Measurements from ENCODE around the gene IL20RB. TPM values are rescaled to one million over a fixed set of nuclear protein-coding genes. Genes with fewer than 3 reads are reported as not detected.
A peak's percentile ranks its signal among the peaks of the same experiment; 100 is the strongest.
"Not testable (repeated sequence)": the region's sequence is repeated elsewhere in the genome, so short reads cannot be mapped to it uniquely, and the experiment has no call there.

The IL20RB gene
- total and polyA plus RNA-seq, 4 donors, result 0.60 to 1.2 (median 0.75) TPM

DNA sequence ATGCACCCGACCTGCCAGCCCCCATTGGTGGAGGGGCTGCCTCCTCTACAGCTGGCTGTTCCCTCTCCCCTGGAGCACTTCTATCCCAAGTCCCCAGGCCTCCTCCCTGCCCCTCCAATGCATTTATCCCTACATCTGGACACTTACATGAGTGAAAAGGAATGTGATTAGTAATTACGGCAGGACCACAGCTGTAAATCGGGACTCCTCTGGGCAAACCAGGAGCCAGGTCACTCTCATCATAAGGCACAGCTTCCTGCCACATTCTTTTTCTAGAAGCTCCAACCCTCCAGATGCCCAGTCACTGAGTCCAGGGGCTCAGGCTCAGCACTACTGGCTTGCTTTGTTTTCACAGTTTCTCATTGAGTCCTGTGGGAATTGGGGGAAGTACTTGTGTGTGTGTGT, 54.3 kb downstream of the IL20RB start:
- no CpG with 5 or more reads among the region's 3 CpGs for WGBS (ENCODE audit: insufficient coverage)
- H3K9me3 ChIP-seq (ENCODE audit: control insufficient read depth, insufficient read depth, low read length), result no peaks in the 10 kb centered on the region
- DNase-seq (ENCODE audit: low read depth in 4 of 6, low spot score in 6 of 6), result no peak
- no peaks in the 10 kb centered on the region for H3K27me3 ChIP-seq (ENCODE audit: control insufficient read depth, insufficient read depth, low read length)
- no peaks in the 10 kb centered on the region for H3K36me3 ChIP-seq (ENCODE audit: control insufficient read depth, insufficient read depth, low read length)
- H3K27ac ChIP-seq (ENCODE audit: low read depth, low read length), result no peak overlapping the region
- H3K4me3 ChIP-seq (ENCODE audit: low read depth, low read length), result no peak overlapping the region
- H3K4me1 ChIP-seq (ENCODE audit: control insufficient read depth, insufficient read depth, low read length), result peaks cover 4% of the 10 kb centered on the region

DNA sequence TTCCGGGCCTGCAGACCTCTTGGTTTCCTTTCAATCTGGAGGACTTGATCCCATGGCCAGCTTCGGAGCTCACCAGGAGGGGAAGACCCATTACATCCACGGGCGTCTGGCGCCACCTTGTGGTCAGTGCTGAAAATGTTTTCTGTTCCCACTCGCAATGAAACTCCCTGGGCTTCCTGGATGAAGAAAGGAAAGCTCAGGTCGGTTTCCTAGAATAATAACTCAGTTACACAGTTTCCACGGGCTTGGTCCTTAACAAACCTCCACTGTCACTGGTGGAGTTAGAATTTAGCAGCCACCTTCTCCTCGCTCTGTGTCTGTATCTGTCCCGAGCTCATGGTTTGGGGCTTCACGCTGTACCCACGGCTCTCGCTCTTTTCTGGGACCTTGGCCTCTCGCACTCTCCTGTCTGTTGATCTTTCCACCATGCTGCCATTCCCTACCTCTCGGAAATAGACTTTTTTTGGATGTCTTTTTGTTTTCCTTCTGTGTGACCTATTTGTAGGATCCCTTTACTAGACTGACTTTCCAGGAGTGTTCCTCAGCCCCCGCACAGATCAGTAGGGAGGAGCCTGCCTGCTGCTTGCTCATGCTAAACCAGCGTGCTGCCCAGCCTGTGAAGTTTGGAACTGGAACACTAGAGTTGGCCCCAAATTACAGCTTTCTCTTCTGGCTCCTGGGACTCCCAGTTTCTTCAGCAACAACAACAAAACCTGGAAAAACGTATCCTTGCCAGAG, 56.3 kb downstream of the IL20RB start:
- peak overlapping the region; percentile 32 for H3K4me3 ChIP-seq (ENCODE audit: low read depth, low read length)
- no peaks in the 10 kb centered on the region for H3K9me3 ChIP-seq (ENCODE audit: control insufficient read depth, insufficient read depth, low read length)
- 25% methylated on average over 12 of the region's 18 CpGs for WGBS (ENCODE audit: insufficient coverage)
- H3K27me3 ChIP-seq (ENCODE audit: control insufficient read depth, insufficient read depth, low read length), result no peaks in the 10 kb centered on the region
- H3K4me1 ChIP-seq (ENCODE audit: control insufficient read depth, insufficient read depth, low read length), result peaks cover 4% of the 10 kb centered on the region
- no peaks in the 10 kb centered on the region for H3K36me3 ChIP-seq (ENCODE audit: control insufficient read depth, insufficient read depth, low read length)
- peak overlapping the region; percentile 55 for H3K27ac ChIP-seq (ENCODE audit: low read depth, low read length)
- peak; percentile 81 to 97 (median 88) for DNase-seq (ENCODE audit: low read depth in 4 of 6, low spot score in 6 of 6)

DNA sequence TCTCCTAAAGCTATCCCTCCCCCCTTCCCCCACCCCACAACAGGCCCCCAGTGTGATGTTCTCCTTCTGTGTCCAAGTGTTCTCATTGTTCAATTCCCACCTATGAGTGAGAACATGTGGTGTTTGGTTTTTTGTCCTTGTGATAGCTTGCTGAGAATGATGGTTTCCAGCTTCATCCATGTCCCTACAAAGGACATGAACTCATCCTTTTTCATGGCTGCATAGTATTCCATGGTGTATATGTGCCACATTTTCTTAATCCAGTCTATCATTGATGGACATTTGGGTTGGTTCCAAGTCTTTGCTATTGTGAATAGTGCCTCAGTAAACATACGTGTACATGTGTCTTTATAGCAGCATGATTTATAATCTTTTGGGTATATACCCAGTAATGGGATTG, 59.5 kb downstream of the IL20RB start:
- not testable (repeated sequence) for H3K9me3 ChIP-seq (ENCODE audit: control insufficient read depth, insufficient read depth, low read length); H3K27me3 ChIP-seq (ENCODE audit: control insufficient read depth, insufficient read depth, low read length); H3K4me3 ChIP-seq (ENCODE audit: low read depth, low read length); H3K36me3 ChIP-seq (ENCODE audit: control insufficient read depth, insufficient read depth, low read length); H3K4me1 ChIP-seq (ENCODE audit: control insufficient read depth, insufficient read depth, low read length); DNase-seq (ENCODE audit: low read depth in 4 of 6, low spot score in 6 of 6); H3K27ac ChIP-seq (ENCODE audit: low read depth, low read length)
- no CpG with 5 or more reads among the region's 1 CpG for WGBS (ENCODE audit: insufficient coverage)

DNA sequence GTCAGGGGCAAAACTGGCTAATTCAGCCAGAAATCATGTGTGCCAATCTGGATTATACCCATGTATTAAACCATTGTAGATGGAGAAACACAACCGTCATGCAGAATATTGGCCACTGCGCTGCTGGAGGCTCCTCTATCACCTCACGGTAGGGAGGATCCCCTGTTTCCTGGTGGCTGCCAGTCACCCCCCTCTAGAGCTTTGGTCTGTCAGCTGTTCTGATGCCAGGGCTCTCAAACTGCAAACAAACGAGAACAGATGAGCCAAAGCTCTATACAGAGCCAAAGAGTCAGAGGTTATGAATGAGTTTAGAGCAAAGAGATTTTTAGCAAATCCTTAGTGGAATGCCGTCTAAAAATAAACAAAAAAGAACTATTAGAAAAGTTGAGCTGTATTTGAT, 62.5 kb downstream of the IL20RB start:
- Histone ChIP-seq H3K4me3 (ENCODE audit: low read depth, low read length) (no peak overlapping the region), H3K9me3 (ENCODE audit: control insufficient read depth, insufficient read depth, low read length) (no peaks in the 10 kb centered on the region), H3K4me1 (ENCODE audit: control insufficient read depth, insufficient read depth, low read length) (no peaks in the 10 kb centered on the region), H3K27me3 (ENCODE audit: control insufficient read depth, insufficient read depth, low read length) (no peaks in the 10 kb centered on the region), H3K36me3 (ENCODE audit: control insufficient read depth, insufficient read depth, low read length) (no peaks in the 10 kb centered on the region), H3K27ac (ENCODE audit: low read depth, low read length) (no peak overlapping the region)
- peak in 1 of 6 donors; percentile 27 for DNase-seq (ENCODE audit: low read depth in 4 of 6, low spot score in 6 of 6)
- 46% methylated on average over 3 of the region's 5 CpGs for WGBS (ENCODE audit: insufficient coverage)

DNA sequence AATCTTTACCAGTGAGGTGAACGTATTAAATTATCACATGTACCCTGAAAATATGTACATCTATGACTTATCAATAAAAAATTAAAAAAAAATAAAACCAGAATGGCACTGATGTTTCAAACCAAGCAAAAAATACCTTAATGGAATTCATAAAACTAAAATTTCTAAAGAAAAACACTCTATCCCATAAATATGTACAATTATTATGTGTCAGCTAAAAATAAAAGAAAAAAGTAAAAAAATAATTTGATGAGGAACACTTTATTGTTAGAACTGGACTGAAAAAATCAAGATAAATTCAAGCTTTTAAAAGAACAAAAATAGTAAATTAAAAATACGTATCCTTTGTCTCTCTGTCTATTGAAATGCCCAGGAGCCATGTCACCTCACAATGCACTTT, 63.1 kb downstream of the IL20RB start:
- no CpG with 5 or more reads among the region's 2 CpGs for WGBS (ENCODE audit: insufficient coverage)
- Histone ChIP-seq H3K36me3 (ENCODE audit: control insufficient read depth, insufficient read depth, low read length) (no peaks in the 10 kb centered on the region), H3K9me3 (ENCODE audit: control insufficient read depth, insufficient read depth, low read length) (no peaks in the 10 kb centered on the region), H3K27me3 (ENCODE audit: control insufficient read depth, insufficient read depth, low read length) (no peaks in the 10 kb centered on the region), H3K4me3 (ENCODE audit: low read depth, low read length) (no peak overlapping the region), H3K27ac (ENCODE audit: low read depth, low read length) (no peak overlapping the region), H3K4me1 (ENCODE audit: control insufficient read depth, insufficient read depth, low read length) (no peaks in the 10 kb centered on the region)
- no peak for DNase-seq (ENCODE audit: low read depth in 4 of 6, low spot score in 6 of 6)

DNA sequence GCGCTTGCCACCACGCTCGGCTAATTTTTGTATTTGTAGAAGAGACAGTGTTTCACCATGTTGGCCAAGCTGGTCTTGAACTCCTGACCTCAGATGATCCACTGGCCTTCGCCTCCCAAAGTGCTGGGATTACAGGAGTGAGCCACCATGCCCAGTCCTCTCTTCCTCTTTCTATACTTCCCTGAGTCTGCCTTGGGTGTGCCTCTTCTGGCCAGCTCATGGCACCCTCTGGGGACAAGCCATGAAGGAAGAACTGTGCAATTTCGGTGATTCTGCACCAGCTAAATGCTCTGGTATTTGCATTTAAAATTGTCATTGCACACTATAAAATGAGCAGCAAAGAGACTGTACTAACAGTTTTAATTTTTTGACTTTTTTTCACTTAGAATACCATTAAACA, 66.6 kb downstream of the IL20RB start:
- WGBS (ENCODE audit: insufficient coverage), result 86% methylated on average over 4 of the region's 5 CpGs
- no peak overlapping the region for H3K27ac ChIP-seq (ENCODE audit: low read depth, low read length)

DNA sequence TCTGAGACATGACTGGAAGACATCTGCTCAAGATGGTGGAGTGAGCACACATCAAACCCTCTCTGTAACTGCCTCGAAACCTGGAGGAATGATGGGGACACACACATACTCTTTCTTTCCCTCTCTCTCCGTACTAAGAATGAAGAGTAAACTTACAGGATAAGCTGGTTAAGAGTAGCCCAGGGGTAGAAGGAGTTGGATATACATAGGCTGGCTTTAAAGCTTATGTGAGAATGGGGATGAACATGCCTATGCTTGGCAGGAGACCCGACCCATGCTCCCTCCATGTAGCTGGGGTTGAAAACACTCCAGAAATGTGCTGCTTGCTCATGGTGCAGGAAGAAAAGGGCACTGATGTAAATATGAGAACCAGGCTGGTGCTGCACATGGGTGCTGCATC, 68.9 kb downstream of the IL20RB start:
- no peak overlapping the region for H3K4me3 ChIP-seq (ENCODE audit: low read depth, low read length)
- H3K4me1 ChIP-seq (ENCODE audit: control insufficient read depth, insufficient read depth, low read length), result no peaks in the 10 kb centered on the region
- no peaks in the 10 kb centered on the region for H3K36me3 ChIP-seq (ENCODE audit: control insufficient read depth, insufficient read depth, low read length)
- DNase-seq (ENCODE audit: low read depth in 4 of 6, low spot score in 6 of 6), result no peak
- WGBS (ENCODE audit: insufficient coverage), result 100% methylated on average over 1 of the region's 3 CpGs
- no peak overlapping the region for H3K27ac ChIP-seq (ENCODE audit: low read depth, low read length)
- H3K9me3 ChIP-seq (ENCODE audit: control insufficient read depth, insufficient read depth, low read length), result no peaks in the 10 kb centered on the region
- no peaks in the 10 kb centered on the region for H3K27me3 ChIP-seq (ENCODE audit: control insufficient read depth, insufficient read depth, low read length)

More for the DNA sequence above, 66.6 kb downstream of the IL20RB start:
- no peaks in the 10 kb centered on the region for H3K36me3 ChIP-seq (ENCODE audit: control insufficient read depth, insufficient read depth, low read length)
- DNase-seq (ENCODE audit: low read depth in 4 of 6, low spot score in 6 of 6), result no peak
- no peaks in the 10 kb centered on the region for H3K4me1 ChIP-seq (ENCODE audit: control insufficient read depth, insufficient read depth, low read length)
- H3K9me3 ChIP-seq (ENCODE audit: control insufficient read depth, insufficient read depth, low read length), result no peaks in the 10 kb centered on the region
- no peaks in the 10 kb centered on the region for H3K27me3 ChIP-seq (ENCODE audit: control insufficient read depth, insufficient read depth, low read length)
- H3K4me3 ChIP-seq (ENCODE audit: low read depth, low read length), result no peak overlapping the region

DNA sequence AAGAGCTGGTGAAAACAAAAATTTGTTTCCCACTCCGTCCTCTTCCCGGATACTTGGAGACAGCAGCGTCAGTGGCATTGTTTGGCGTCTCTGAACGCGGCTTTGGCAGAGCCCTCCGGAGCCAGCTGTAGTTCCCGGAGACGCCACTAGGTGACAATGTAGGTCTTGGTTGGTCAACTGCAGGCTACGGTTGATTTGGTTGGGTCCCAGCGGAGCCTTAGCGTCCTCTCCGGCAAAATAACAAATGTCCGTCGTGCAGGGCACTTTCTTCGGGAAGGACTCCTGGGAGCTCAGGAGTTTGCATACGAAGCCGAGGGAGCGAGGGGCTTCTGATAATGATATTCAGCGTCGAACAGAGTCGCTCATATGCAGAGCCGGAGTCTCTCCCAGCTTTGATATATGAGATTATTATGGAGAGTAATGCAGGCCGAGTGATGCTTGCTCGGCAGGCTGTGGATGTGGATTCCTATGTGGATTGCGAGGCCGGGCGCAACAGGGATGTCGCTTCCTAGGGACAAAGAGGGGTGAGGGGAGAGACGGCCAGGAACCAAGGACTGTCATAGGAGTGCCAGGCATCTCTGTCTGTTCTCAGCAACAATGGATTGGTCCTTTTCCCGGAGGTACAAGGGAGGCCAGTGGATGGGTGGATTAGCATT, 74.8 kb downstream of the IL20RB start:
- DNase-seq (ENCODE audit: low read depth in 4 of 6, low spot score in 6 of 6), result peak; percentile 77 to 97 (median 84)
- WGBS (ENCODE audit: insufficient coverage), result 2% methylated on average over 31 of the region's 31 CpGs
- Histone ChIP-seq H3K27me3 (ENCODE audit: control insufficient read depth, insufficient read depth, low read length) (no peaks in the 10 kb centered on the region), H3K4me3 (ENCODE audit: low read depth, low read length) (peak overlapping the region; percentile 32), H3K9me3 (ENCODE audit: control insufficient read depth, insufficient read depth, low read length) (no peaks in the 10 kb centered on the region), H3K4me1 (ENCODE audit: control insufficient read depth, insufficient read depth, low read length) (peaks cover 8% of the 10 kb centered on the region), H3K27ac (ENCODE audit: low read depth, low read length) (no peak overlapping the region), H3K36me3 (ENCODE audit: control insufficient read depth, insufficient read depth, low read length) (no peaks in the 10 kb centered on the region)

DNA sequence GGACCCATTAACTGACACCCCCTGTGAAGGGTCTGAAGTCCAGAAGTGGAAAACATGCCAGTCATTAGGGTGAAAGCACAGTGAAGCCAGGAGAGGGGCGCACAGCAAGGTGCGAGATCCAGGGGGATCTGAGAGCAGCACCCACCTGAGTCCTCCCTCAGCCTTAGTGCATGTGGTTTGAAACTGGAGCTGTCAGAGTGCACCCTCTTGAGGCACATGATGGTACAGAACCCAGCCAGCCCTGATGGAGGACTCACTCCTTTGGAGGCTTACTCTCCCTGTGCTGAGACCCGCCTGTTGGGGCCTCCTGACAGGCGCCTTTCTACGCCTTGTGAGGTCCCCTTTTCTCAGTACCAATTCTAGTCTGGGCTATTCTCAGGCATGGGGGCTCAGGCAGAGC, 77.8 kb downstream of the IL20RB start:
- Histone ChIP-seq H3K4me1 (ENCODE audit: control insufficient read depth, insufficient read depth, low read length) (peaks cover 8% of the 10 kb centered on the region), H3K9me3 (ENCODE audit: control insufficient read depth, insufficient read depth, low read length) (no peaks in the 10 kb centered on the region), H3K4me3 (ENCODE audit: low read depth, low read length) (no peak overlapping the region), H3K36me3 (ENCODE audit: control insufficient read depth, insufficient read depth, low read length) (no peaks in the 10 kb centered on the region), H3K27me3 (ENCODE audit: control insufficient read depth, insufficient read depth, low read length) (no peaks in the 10 kb centered on the region), H3K27ac (ENCODE audit: low read depth, low read length) (no peak overlapping the region)
- DNase-seq (ENCODE audit: low read depth in 4 of 6, low spot score in 6 of 6), result no peak
- WGBS (ENCODE audit: insufficient coverage), result 95% methylated on average over 3 of the region's 5 CpGs

DNA sequence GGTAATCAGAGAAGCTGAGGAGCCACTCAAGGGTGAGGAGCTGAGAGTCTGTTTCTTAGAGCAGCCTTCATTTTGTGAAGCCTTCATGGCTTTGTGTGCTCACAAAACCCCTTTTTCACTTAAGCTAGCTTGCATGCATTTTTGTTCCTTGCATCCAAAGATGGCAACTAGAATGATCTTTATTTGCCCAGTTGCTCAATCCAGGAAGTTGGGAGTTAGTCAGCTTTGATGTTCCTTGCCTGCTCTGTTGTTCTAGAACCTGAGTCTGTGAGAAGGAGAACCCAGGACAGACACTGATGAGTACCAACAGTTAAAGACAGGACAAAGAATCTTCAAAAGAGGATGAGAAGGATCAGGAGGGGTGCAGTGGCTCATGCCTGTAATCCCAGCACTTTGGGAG, 81.8 kb downstream of the IL20RB start:
- no peaks in the 10 kb centered on the region for H3K27me3 ChIP-seq (ENCODE audit: control insufficient read depth, insufficient read depth, low read length)
- DNase-seq (ENCODE audit: low read depth in 4 of 6, low spot score in 6 of 6), result no peak
- H3K4me1 ChIP-seq (ENCODE audit: control insufficient read depth, insufficient read depth, low read length), result no peaks in the 10 kb centered on the region
- no peak overlapping the region for H3K4me3 ChIP-seq (ENCODE audit: low read depth, low read length)
- H3K36me3 ChIP-seq (ENCODE audit: control insufficient read depth, insufficient read depth, low read length), result no peaks in the 10 kb centered on the region
- H3K9me3 ChIP-seq (ENCODE audit: control insufficient read depth, insufficient read depth, low read length), result no peaks in the 10 kb centered on the region
- H3K27ac ChIP-seq (ENCODE audit: low read depth, low read length), result no peak overlapping the region
